HepG2 (cell line): ENCODE measurements around the gene ARHGEF1. TPM values are rescaled to one million over a fixed set of nuclear protein-coding genes. Genes with fewer than 3 reads are reported as not detected.

Source experiments
- AGO2 ChIP-seq: fragments of 200-400 bp; formaldehyde crosslinking; optimal IDR thresholded peaks from 2 replicates; pipeline ENCODE3; 2017; ENCODE audit warnings: mild to moderate bottlenecking, low read depth, low read length, moderate library complexity
- ARNT2 ChIP-seq: sonication (generic); formaldehyde crosslinking; IDR thresholded peaks from 2 replicates; pipeline ENCODE4 v1.8.0; 2022; ENCODE audit warnings: mild to moderate bottlenecking, low read depth, missing genetic modification reagents, moderate library complexity
- ATF2 ChIP-seq: sonication (generic); formaldehyde crosslinking; IDR thresholded peaks from 2 replicates; pipeline ENCODE4 v1.4.0; 2020; ENCODE audit warnings: missing genetic modification reagents
- JUN ChIP-seq: sonication (generic); formaldehyde crosslinking; IDR thresholded peaks from 2 replicates; pipeline ENCODE4 v1.4.0; 2020; ENCODE audit warnings: mild to moderate bottlenecking, missing genetic modification reagents
- KAT8 ChIP-seq: IDR thresholded peaks from 2 replicates; pipeline ENCODE4 v1.6.1; 2016; ENCODE audit warnings: missing genetic modification reagents, missing compliant biosample characterization
- NRL ChIP-seq: sonication (generic); formaldehyde crosslinking; IDR thresholded peaks from 2 replicates; pipeline ENCODE4 v1.5.0; 2020; ENCODE audit warnings: missing genetic modification reagents, mild to moderate bottlenecking, moderate library complexity, borderline replicate concordance
- RBM39 ChIP-seq: fragments of 200-400 bp; formaldehyde crosslinking; IDR thresholded peaks from one replicate; pipeline ENCODE4 v1.6.1; 2018; ENCODE audit warnings: antibody characterized with exemption, mild to moderate bottlenecking, low read depth, low read length; ENCODE audit not compliant: poor library complexity, severe bottlenecking
- REST ChIP-seq, 2 experiments: IDR thresholded peaks; 2 replicates each; pipeline ENCODE4 v1.6.1; 2011 to 2012; ENCODE audit warnings: low read length in 2 of 2, borderline replicate concordance in 1 of 2, low read depth in 1 of 2, mild to moderate bottlenecking in 1 of 2, moderate library complexity in 1 of 2
- SNAPC4 ChIP-seq: sonication (generic); formaldehyde crosslinking; IDR thresholded peaks from 2 replicates; pipeline ENCODE4 v1.4.0; 2020; ENCODE audit warnings: mild to moderate bottlenecking, missing genetic modification reagents
- YEATS4 ChIP-seq: sonication (generic); formaldehyde crosslinking; IDR thresholded peaks from 2 replicates; pipeline ENCODE4 v1.4.0; 2020; ENCODE audit warnings: missing genetic modification reagents, borderline replicate concordance
- ZBTB34 ChIP-seq: sonication (generic); formaldehyde crosslinking; IDR thresholded peaks from 2 replicates; pipeline ENCODE4 v1.8.0; 2022; ENCODE audit warnings: mild to moderate bottlenecking, missing genetic modification reagents
- ZBTB7A ChIP-seq: sonication (generic); formaldehyde crosslinking; IDR thresholded peaks from 2 replicates; pipeline ENCODE4 v1.8.0; 2022; ENCODE audit warnings: mild to moderate bottlenecking, missing genetic modification reagents
- ZKSCAN1 ChIP-seq: fragments of 150-350 bp; IDR thresholded peaks from 2 replicates; pipeline ENCODE4 v1.6.1; 2014; ENCODE audit warnings: low read length
- ZKSCAN8 ChIP-seq: IDR thresholded peaks from 2 replicates; pipeline ENCODE4 v1.6.1; 2016; ENCODE audit warnings: borderline replicate concordance, missing genetic modification reagents, missing compliant biosample characterization
- ZSCAN22 ChIP-seq: sonication (generic); formaldehyde crosslinking; IDR thresholded peaks from 2 replicates; pipeline ENCODE4 v1.4.0; 2020; ENCODE audit warnings: mild to moderate bottlenecking, missing genetic modification reagents
- ZSCAN29 ChIP-seq: sonication (generic); formaldehyde crosslinking; conservative IDR thresholded peaks from 2 replicates; pipeline ENCODE4 v1.4.0; 2020; ENCODE audit warnings: mild to moderate bottlenecking, missing genetic modification reagents
- polyA plus RNA-seq, 8 experiments: library from polyadenylated mRNA; depleted of rRNA in 3 of 8; stranded (reverse) in 7 of 8; unstranded in 1 of 8; fragments of >200 nt; fragmentation: Illumina TruSeq in 4 of 8; extraction: Trizol in 4 of 8; gene quantifications; 2 replicates each; pipeline versions ENCODE4 v1.2.1 to v1.2.3, GENCODE V29; 2011 to 2016; ENCODE audit warnings: low read depth in 4 of 8, missing spikeins in 1 of 8, mixed read lengths in 1 of 8; ENCODE audit not compliant: insufficient read depth in 1 of 8
- total RNA-seq, 5 experiments: library from RNA; depleted of rRNA; stranded (reverse); fragments of >200 nt; fragmentation: Illumina TruSeq; extraction: Trizol; gene quantifications; 2 replicates each; pipeline ENCODE4 v1.2.3, GENCODE V29; 2016; ENCODE audit warnings: low read depth in 1 of 5

Gene ARHGEF1
- total and polyA plus RNA-seq, 2 of the 13 experiments (the other 11 are each of a cell fraction or from before 2014, with no cell fraction given): 33.7 to 34.7 TPM

GRCh38 chr19:41887711-41888382 lies 4.9 kb downstream of the ARHGEF1 start (continued):
- TF ChIP-seq REST (IDR thresholded peaks at IDR 0.05; ENCODE audit: borderline replicate concordance in 1 of 2, low read depth in 1 of 2, low read length in 2 of 2): no peak
- peak; percentile 42; the same call in 1 of the 2 replicates for TF ChIP-seq NRL (CRISPR knock-in tag)
- TF ChIP-seq ZSCAN22 (CRISPR knock-in tag): peak; percentile 85
- TF ChIP-seq ARNT2: peak; percentile 57; the same call in 1 of the 2 replicates
- TF ChIP-seq SNAPC4 (CRISPR knock-in tag): 0 out of 2 replicates have a peak, but pooled peaks have one; percentile 58
- peak; percentile 62; the same call in 1 of the 2 replicates for TF ChIP-seq ZKSCAN8 (CRISPR knock-in tag)
- TF ChIP-seq JUN (CRISPR knock-in tag): peak; percentile 76
- TF ChIP-seq ZBTB7A (CRISPR knock-in tag): peak; percentile 28; the same call in 1 of the 2 replicates
- TF ChIP-seq YEATS4: no peak; the same call in 1 of the 2 replicates
- peak; percentile 64 for TF ChIP-seq RBM39
- TF ChIP-seq ZKSCAN1: no peak
- TF ChIP-seq KAT8 (CRISPR knock-in tag): peak; percentile 76
- TF ChIP-seq AGO2: peak; percentile 61
- peak; percentile 84 for TF ChIP-seq ZSCAN29 (CRISPR knock-in tag)
- peak; percentile 66; the same call in 1 of the 2 replicates for TF ChIP-seq ATF2 (CRISPR knock-in tag)
- TF ChIP-seq ZBTB34 (CRISPR knock-in tag): 0 out of 2 replicates have a peak, but pooled peaks have one; percentile 47
